Pancreas (tissue), 10 donors: ENCODE results near the gene SLC38A1. TPM values are rescaled to one million over a fixed set of nuclear protein-coding genes. Genes with fewer than 3 reads are reported as not detected.

Experiments
- ATAC-seq, 4 donors: fragments of 200-7000 bp; cut with Tn5 transposase; one replicate each; pipeline versions ENCODE4 v1.8.0 to v1.9.1; 2020; ENCODE audit warnings: mild to moderate bottlenecking in 4 of 4, moderate library complexity in 4 of 4
- DNase-seq, 6 donors: peaks; one replicate each; pipeline ENCODE4 v3.0.0-alpha.2; 2020
- FAIRE-seq: peaks from 2 replicates; lab custom pipeline; 2012; peaks lifted over from hg19 to GRCh38; lab: Jason Lieb, UNC
- H3K27ac ChIP-seq, 4 donors: fragments of 200-600 bp; sonication (generic); 1 replicate in 3 of 4; 2 replicates in 1 of 4; pipeline versions ENCODE4 v1.5.0 to v1.8.0; 2020
- H3K27me3 ChIP-seq, 4 donors: fragments of 200-600 bp; one replicate each; pipeline ENCODE4 v1.8.0; 2021
- H3K36me3 ChIP-seq, 3 donors: fragments of 200-600 bp; sonication (generic) in 1 of 3; one replicate each; pipeline versions ENCODE4 v1.5.0 to v1.8.0; 2020 to 2021
- H3K4me1 ChIP-seq, 3 donors: fragments of 200-600 bp; one replicate each; pipeline ENCODE4 v1.8.0; 2021
- H3K4me3 ChIP-seq, 4 donors: fragments of 200-600 bp; sonication (generic) in 2 of 4; one replicate each; pipeline versions ENCODE4 v1.5.0 to v1.8.0; 2020 to 2021
- H3K9me3 ChIP-seq, 4 donors: fragments of 200-600 bp; one replicate each; pipeline ENCODE4 v1.8.0; 2021
- CTCF ChIP-seq, 4 donors: fragments of 200-600 bp; sonication (generic) in 3 of 4; IDR thresholded peaks; one replicate each; pipeline versions ENCODE4 v1.5.0 to v1.8.0; 2021; ENCODE audit warnings: antibody characterized with exemption in 4 of 4
- WGBS, 2 donors: extraction: QIAGEN DNeasy Blood & Tissue Kit; methylation state at CpG; one replicate each; pipeline ENCODE4 v1.1.7; 2013; 5-methylcytosine and 5-hydroxymethylcytosine counted together
- intact Hi-C, 3 donors: fragments of 100-400 bp; cut with DNase I; formaldehyde crosslinking; loops; one replicate each; pipeline versions ENCODE4 v1.11.1 to v1.14.2; 2022
- polyA plus RNA-seq, 2 donors: library from polyadenylated mRNA; stranded (reverse); fragments of 200-250 nt; gene quantifications; one replicate each; pipeline ENCODE4 v1.2.3, GENCODE V29; 2013
- total RNA-seq, 6 donors: library from RNA; stranded (reverse); fragmentation: NEBNext Ultra II Directional in 4 of 6; extraction: Animal tissue kit (Norgen Biotek cat#: 25700) in 4 of 6; gene quantifications; one replicate each; pipeline versions ENCODE4 v1.2.1 to v1.2.4, GENCODE V29; 2021 to 2023
- donor health status: healthy with polysubstance abuse.
- donor health status: DM: no; HTN: no; CAD: no; lungs with moderate emphysema.
- donor health status: DM: no; HTN: no; CAD: no.
- donor health status: control.
- donor health status: control.
- donor health status: Bipolar disorder and iron deficiency.
- donor health status: DM: yes; HTN: yes; CAD: no.
- donor health status: DM: no; HTN: no; CAD: no.
- donor health status: DM: no; HTN: no; CAD: no.
- donor health status: DM: yes; HTN: yes; CAD: no.

The SLC38A1 gene
- total and polyA plus RNA-seq, 8 donors = 5.7 to 78.8 (median 24.3) TPM

GRCh38 chr12:46159309-46159901 is 109.4 kb downstream of the SLC38A1 start:
- 72 to 75% methylated on average over 2 of the region's 2 CpGs for WGBS, 2 donors
- DNase-seq (no peak), FAIRE-seq (no peak), ATAC-seq (no peak)
- no peak overlapping the region for H3K4me3 ChIP-seq
- no peaks in the 10 kb centered on the region for H3K4me1 ChIP-seq
- no peaks in the 10 kb centered on the region for H3K27me3 ChIP-seq
- intact Hi-C loops = no loop called here
- H3K9me3 ChIP-seq = no peaks in the 10 kb centered on the region
- TF ChIP-seq CTCF (IDR thresholded peaks at IDR 0.05) = no peak
- H3K27ac ChIP-seq = no peak overlapping the region
- H3K36me3 ChIP-seq = no peaks in the 10 kb centered on the region

GRCh38 chr12:46158501-46158900 is 110.3 kb downstream of the SLC38A1 start:
- intact Hi-C loops = no loop called here
- FAIRE-seq (no peak), ATAC-seq (no peak), DNase-seq (no peak)
- Histone ChIP-seq H3K9me3 (no peaks in the 10 kb centered on the region), H3K4me3 (no peak overlapping the region), H3K36me3 (no peaks in the 10 kb centered on the region), H3K27ac (no peak overlapping the region), H3K4me1 (no peaks in the 10 kb centered on the region), H3K27me3 (no peaks in the 10 kb centered on the region)
- TF ChIP-seq CTCF (IDR thresholded peaks at IDR 0.05) = no peak
- 73 to 74% methylated on average over 1 of the region's 1 CpG for WGBS, 2 donors

GRCh38 chr12:46154221-46154985 is 114.4 kb downstream of the SLC38A1 start:
- H3K4me3 ChIP-seq = no peak overlapping the region
- no peaks in the 10 kb centered on the region for H3K36me3 ChIP-seq
- no peaks in the 10 kb centered on the region for H3K9me3 ChIP-seq
- H3K27me3 ChIP-seq = no peaks in the 10 kb centered on the region
- no peak for TF ChIP-seq CTCF (IDR thresholded peaks at IDR 0.05)
- WGBS, 2 donors = 70 to 74% methylated on average over 2 of the region's 2 CpGs
- ATAC-seq (no peak), DNase-seq (no peak), FAIRE-seq (no peak)
- intact Hi-C loops = no loop called here
- H3K27ac ChIP-seq = no peak overlapping the region
- H3K4me1 ChIP-seq = peaks cover 0 to 4% (median 3%) of the 10 kb centered on the region in 3 donors

GRCh38 chr12:46153268-46153872 is 115.5 kb downstream of the SLC38A1 start:
- H3K27ac ChIP-seq = no peak overlapping the region
- H3K4me1 ChIP-seq = peaks cover 0 to 4% (median 3%) of the 10 kb centered on the region in 3 donors
- DNase-seq (no peak), ATAC-seq (peak in 2 of 4 donors; percentile 35 to 66), FAIRE-seq (peak; percentile 90)
- TF ChIP-seq CTCF (IDR thresholded peaks at IDR 0.05) = peak; percentile 13 to 39 (median 34)
- WGBS, 2 donors = 7 to 10% methylated on average over 2 of the region's 2 CpGs
- no peaks in the 10 kb centered on the region for H3K9me3 ChIP-seq
- H3K4me3 ChIP-seq = peak overlapping the region in 1 of 4 donors; percentile 8
- H3K27me3 ChIP-seq = no peaks in the 10 kb centered on the region
- intact Hi-C loops = no loop called here
- no peaks in the 10 kb centered on the region for H3K36me3 ChIP-seq
